HL-60 (cell line): ENCODE data around the gene CBLB.
A peak's percentile ranks its signal among the peaks of the same experiment; 100 is the strongest.

Experiments
- DNase-seq, 2 experiments: peaks; one replicate each; pipeline ENCODE4 v3.0.0-alpha.2; 2010 to 2020; ENCODE audit warnings: low read depth in 1 of 2, low spot score in 1 of 2
- H3K27ac ChIP-seq: fragments of 250-450 bp; sonication (Bioruptor Pico); replicated peaks from 2 replicates; pipeline ENCODE4 v1.5.1; 2020; ENCODE audit warnings: mild to moderate bottlenecking, moderate library complexity
- H3K27me3 ChIP-seq: fragments of 250-450 bp; sonication (Bioruptor Pico); 2 replicates; pipeline ENCODE4 v1.5.1; 2021; ENCODE audit warnings: mild to moderate bottlenecking, moderate library complexity; ENCODE audit not compliant: insufficient read depth, poor library complexity, severe bottlenecking
- H3K4me3 ChIP-seq: replicated peaks from 2 replicates; pipeline ENCODE4 v1.5.1; 2011; ENCODE audit warnings: mild to moderate bottlenecking, control low read depth, low read length; ENCODE audit not compliant: insufficient read depth
- GABPA ChIP-seq: IDR thresholded peaks from 2 replicates; pipeline ENCODE4 v1.6.1; 2012; ENCODE audit warnings: low read depth
- POLR2AphosphoS5 ChIP-seq: IDR thresholded peaks from 2 replicates; pipeline ENCODE4 v1.6.1; 2012; ENCODE audit warnings: low read depth
- SPI1 ChIP-seq: IDR thresholded peaks from 2 replicates; pipeline ENCODE4 v1.6.1; 2012; ENCODE audit warnings: low read depth, mild to moderate bottlenecking, borderline replicate concordance
- TF ChIP-seq, protein P1 (sequence below): IDR thresholded peaks from 2 replicates; pipeline ENCODE4 v1.6.1; 2012; ENCODE audit warnings: low read depth; ENCODE audit not compliant: insufficient replicate concordance
- TF ChIP-seq, protein P2 (sequence below): IDR thresholded peaks from one replicate; pipeline ENCODE4 v1.5.1; 2011; ENCODE audit warnings: low read length, control low read depth, inconsistent platforms; ENCODE audit not compliant: insufficient read depth

CBLB gene

DNA sequence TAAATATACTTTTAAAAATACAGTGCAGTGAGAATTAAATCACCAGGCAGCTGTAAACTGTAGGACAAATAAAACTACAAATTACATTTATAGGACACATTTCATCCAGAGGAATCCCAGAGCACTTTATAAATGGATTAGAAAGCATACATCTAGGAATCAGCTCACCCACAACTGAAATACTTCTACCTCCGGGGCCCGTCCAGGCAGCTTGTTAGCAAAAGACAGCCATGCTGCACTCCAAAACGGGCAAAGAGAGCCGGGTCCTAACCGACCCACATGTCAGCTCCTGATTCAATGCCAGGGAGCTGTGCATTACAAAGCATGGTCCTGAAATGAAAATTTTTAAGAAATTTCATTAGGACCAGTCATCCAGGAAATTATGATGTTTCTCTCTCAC, 234.1 kb downstream of the CBLB start:
- TF ChIP-seq, protein P1, sequence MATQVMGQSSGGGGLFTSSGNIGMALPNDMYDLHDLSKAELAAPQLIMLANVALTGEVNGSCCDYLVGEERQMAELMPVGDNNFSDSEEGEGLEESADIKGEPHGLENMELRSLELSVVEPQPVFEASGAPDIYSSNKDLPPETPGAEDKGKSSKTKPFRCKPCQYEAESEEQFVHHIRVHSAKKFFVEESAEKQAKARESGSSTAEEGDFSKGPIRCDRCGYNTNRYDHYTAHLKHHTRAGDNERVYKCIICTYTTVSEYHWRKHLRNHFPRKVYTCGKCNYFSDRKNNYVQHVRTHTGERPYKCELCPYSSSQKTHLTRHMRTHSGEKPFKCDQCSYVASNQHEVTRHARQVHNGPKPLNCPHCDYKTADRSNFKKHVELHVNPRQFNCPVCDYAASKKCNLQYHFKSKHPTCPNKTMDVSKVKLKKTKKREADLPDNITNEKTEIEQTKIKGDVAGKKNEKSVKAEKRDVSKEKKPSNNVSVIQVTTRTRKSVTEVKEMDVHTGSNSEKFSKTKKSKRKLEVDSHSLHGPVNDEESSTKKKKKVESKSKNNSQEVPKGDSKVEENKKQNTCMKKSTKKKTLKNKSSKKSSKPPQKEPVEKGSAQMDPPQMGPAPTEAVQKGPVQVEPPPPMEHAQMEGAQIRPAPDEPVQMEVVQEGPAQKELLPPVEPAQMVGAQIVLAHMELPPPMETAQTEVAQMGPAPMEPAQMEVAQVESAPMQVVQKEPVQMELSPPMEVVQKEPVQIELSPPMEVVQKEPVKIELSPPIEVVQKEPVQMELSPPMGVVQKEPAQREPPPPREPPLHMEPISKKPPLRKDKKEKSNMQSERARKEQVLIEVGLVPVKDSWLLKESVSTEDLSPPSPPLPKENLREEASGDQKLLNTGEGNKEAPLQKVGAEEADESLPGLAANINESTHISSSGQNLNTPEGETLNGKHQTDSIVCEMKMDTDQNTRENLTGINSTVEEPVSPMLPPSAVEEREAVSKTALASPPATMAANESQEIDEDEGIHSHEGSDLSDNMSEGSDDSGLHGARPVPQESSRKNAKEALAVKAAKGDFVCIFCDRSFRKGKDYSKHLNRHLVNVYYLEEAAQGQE, result no peak
- TF ChIP-seq, protein P2, sequence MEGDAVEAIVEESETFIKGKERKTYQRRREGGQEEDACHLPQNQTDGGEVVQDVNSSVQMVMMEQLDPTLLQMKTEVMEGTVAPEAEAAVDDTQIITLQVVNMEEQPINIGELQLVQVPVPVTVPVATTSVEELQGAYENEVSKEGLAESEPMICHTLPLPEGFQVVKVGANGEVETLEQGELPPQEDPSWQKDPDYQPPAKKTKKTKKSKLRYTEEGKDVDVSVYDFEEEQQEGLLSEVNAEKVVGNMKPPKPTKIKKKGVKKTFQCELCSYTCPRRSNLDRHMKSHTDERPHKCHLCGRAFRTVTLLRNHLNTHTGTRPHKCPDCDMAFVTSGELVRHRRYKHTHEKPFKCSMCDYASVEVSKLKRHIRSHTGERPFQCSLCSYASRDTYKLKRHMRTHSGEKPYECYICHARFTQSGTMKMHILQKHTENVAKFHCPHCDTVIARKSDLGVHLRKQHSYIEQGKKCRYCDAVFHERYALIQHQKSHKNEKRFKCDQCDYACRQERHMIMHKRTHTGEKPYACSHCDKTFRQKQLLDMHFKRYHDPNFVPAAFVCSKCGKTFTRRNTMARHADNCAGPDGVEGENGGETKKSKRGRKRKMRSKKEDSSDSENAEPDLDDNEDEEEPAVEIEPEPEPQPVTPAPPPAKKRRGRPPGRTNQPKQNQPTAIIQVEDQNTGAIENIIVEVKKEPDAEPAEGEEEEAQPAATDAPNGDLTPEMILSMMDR, result no peak
- TF ChIP-seq POLR2AphosphoS5, result no peak
- TF ChIP-seq SPI1, result no peak
- TF ChIP-seq GABPA, result no peak
- H3K27ac ChIP-seq, result no peak overlapping the region
- no peak overlapping the region for H3K4me3 ChIP-seq
- no peak for DNase-seq
- no peaks in the 10 kb centered on the region for H3K27me3 ChIP-seq

DNA sequence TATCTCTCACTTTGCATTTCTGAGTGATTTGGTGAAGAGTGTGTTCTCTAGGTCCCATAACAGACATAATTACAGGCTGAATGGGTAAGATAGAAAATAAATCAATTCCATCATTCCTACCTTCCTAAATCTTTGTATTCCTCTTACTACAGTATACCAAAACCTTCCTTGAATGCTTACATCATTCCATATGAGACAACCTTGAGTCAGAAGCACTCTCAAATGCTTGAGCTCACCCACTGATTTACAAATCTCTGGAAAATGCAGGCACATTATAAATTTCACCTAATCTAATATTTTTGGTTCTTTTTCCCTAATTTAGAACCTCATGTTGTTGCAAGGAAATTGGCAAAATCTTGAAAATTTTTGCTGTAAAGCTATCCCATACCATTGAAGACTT, 239.1 kb downstream of the CBLB start:
- TF ChIP-seq GABPA (no peak), POLR2AphosphoS5 (no peak), SPI1 (no peak)
- TF ChIP-seq, protein P1, result no peak
- DNase-seq, result no peak
- Histone ChIP-seq H3K4me3 (no peak overlapping the region), H3K27me3 (no peaks in the 10 kb centered on the region), H3K27ac (no peak overlapping the region)

DNA sequence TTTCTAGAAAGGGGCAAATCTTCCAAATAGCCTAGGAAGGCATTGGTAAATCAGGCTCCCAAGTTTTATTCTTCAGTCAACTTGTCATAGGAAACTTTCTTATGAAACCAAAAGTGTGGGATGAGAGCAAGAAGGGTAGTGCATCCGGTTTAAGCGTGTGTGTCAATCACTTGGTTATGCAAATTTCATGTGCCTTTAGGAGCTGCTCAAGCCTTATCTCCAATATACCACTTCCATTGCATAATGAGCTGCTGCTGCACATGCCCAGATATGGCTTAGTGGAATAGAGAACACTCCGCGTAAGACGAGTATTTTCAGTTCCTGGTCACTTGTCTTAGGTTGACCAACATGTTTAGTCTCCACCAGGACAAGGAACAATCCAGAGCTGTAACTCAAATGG, 242.1 kb downstream of the CBLB start:
- TF ChIP-seq, protein P1, result no peak
- TF ChIP-seq, protein P2, result no peak
- no peak for TF ChIP-seq GABPA
- TF ChIP-seq POLR2AphosphoS5, result no peak
- TF ChIP-seq SPI1, result no peak
- peak in 1 of 2 experiments; percentile 57 for DNase-seq

DNA sequence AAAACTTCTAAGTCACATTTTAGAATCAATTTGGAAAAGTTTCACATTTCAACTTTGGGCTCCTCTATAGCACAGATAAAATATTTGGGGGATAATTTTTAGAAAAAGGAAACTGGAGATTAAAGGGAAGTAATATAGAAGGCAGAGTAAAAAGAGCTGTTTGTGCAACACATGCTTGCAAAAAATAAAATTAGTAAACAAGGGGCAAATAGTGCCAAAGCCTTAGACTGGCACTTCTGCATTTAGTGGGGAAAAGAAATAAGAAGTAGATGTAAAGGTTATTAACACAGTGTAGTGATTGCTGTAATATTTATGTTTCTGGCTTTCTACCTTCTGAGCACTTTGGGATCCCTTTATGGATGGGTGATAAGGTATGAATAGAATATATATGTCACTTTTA, 246.6 kb downstream of the CBLB start:
- no peak overlapping the region for H3K4me3 ChIP-seq
- no peak overlapping the region for H3K27ac ChIP-seq
- no peak for TF ChIP-seq GABPA
- TF ChIP-seq, protein P1, result no peak
- TF ChIP-seq SPI1, result peak; percentile 53; the same call in 1 of the 2 replicates
- DNase-seq, result no peak
- no peaks in the 10 kb centered on the region for H3K27me3 ChIP-seq

More for the DNA sequence above, 242.1 kb downstream of the CBLB start:
- Histone ChIP-seq H3K4me3 (no peak overlapping the region), H3K27ac (no peak overlapping the region), H3K27me3 (no peaks in the 10 kb centered on the region)
